HG02840 (cell line): ENCODE data around the gene ACTG2.
"Not testable (repeated sequence)": the region's sequence is repeated elsewhere in the genome, so short reads cannot be mapped to it uniquely, and the experiment has no call there.

ENCODE experiments used
- ATAC-seq: cut with Tn5 transposase; IDR thresholded peaks from one replicate; pipeline ENCODE4 v1.9.1; 2021; ENCODE audit warnings: mild to moderate bottlenecking, moderate library complexity, moderate number of reproducible peaks; ENCODE audit not compliant: unreplicated experiment, low FRiP score

Gene ACTG2

GRCh38 chr2:73931531-73932500 is 39.0 kb downstream of the ACTG2 start:
- no peak for ATAC-seq

GRCh38 chr2:73933194-73933593 is 40.4 kb downstream of the ACTG2 start:
- ATAC-seq: no peak

- no peak for ATAC-seq
Observed at GRCh38 chr2:73935641-73936040, 42.8 kb downstream of the ACTG2 start.

DNA sequence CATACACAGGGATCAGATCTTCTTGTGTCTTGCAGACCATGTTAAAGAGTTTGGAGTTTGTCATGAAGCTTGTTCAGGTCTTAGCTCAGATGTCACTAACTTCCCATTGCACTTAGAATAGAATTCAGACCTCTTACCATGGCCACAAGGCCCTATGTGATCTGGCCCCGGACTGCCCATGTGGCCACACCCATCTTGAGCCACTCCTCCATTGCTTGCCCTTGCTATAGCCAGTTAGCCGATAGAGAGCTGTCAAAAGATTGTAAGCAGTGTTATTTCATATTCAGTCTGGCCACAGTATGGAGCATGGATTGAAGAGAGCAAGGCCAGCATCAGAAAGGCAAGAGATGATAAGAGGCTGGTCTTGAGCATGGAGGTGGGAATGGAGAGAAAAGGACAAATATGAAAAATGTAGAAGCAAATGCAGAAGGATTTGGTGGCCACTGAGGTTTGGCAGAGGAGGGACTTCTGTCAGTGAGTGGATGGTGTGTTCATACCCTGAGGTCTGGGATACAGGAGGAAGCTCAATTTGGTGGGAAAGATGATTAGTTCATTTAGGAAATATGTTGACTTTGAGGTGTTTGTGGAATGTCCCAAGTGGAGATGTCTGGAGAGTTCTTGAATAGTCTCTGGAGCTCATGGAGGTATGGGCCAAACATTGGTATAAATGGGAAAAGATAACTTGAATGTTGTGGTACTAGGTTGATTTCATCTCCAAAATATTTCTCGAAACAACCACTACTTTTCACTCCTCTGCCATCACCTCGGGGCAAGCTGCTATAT is 44.5 kb downstream of the ACTG2 start:
- ATAC-seq: no peak

GRCh38 chr2:73937899-73938298 is 45.1 kb downstream of the ACTG2 start:
- no peak for ATAC-seq

- no peak for ATAC-seq
Observed at GRCh38 chr2:73938718-73939352, 46.0 kb downstream of the ACTG2 start.

- ATAC-seq: no peak
Observed at GRCh38 chr2:73939419-73939818, 46.6 kb downstream of the ACTG2 start.

GRCh38 chr2:73940066-73940465 is 47.3 kb downstream of the ACTG2 start:
- ATAC-seq: not testable (repeated sequence)

- no peak for ATAC-seq
Observed at GRCh38 chr2:73942664-73943063, 49.9 kb downstream of the ACTG2 start.

GRCh38 chr2:73944714-73945113 is 51.9 kb downstream of the ACTG2 start:
- ATAC-seq: no peak

DNA sequence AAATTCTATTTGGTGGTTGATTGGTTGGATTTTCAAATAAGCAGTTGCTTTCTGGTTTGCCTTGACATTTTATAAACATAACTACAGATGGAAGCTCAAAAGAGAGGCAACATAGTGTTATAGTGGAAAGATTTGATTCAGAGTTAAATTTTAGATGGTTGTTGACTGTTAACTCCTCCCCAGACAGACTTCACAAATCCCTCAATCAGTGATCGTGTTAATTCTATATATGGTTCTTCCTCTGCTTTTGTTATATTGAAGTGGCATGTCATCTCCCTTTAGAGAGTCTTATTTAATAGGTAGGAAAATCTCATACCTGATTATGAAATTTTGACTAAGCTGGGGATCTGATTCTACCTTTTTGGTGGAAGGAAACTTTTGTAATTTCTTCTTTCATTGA is 53.4 kb downstream of the ACTG2 start:
- no peak for ATAC-seq

GRCh38 chr2:73946666-73947065 is 53.9 kb downstream of the ACTG2 start:
- no peak for ATAC-seq

GRCh38 chr2:73947412-73948018 is 54.7 kb downstream of the ACTG2 start:
- no peak for ATAC-seq

DNA sequence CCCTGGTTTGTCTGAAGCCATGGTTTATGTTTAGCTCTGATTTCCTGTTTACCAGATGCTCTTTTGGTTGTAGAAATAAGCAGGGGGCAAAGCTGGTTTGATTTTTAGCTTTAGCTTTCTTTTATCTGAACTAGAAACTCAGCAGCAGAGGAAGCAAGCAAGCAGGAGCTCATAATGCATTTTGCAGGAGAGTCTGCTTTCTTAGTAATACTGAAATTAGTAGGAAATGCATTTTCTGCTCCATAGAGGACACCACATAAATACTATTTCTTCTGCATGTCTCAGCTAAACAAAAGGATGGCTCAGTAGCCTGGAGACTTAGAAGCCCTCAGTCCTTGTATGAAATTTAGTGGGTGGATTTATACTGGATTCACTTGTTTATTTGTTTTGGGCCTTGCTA is 57.0 kb downstream of the ACTG2 start:
- ATAC-seq: no peak

DNA sequence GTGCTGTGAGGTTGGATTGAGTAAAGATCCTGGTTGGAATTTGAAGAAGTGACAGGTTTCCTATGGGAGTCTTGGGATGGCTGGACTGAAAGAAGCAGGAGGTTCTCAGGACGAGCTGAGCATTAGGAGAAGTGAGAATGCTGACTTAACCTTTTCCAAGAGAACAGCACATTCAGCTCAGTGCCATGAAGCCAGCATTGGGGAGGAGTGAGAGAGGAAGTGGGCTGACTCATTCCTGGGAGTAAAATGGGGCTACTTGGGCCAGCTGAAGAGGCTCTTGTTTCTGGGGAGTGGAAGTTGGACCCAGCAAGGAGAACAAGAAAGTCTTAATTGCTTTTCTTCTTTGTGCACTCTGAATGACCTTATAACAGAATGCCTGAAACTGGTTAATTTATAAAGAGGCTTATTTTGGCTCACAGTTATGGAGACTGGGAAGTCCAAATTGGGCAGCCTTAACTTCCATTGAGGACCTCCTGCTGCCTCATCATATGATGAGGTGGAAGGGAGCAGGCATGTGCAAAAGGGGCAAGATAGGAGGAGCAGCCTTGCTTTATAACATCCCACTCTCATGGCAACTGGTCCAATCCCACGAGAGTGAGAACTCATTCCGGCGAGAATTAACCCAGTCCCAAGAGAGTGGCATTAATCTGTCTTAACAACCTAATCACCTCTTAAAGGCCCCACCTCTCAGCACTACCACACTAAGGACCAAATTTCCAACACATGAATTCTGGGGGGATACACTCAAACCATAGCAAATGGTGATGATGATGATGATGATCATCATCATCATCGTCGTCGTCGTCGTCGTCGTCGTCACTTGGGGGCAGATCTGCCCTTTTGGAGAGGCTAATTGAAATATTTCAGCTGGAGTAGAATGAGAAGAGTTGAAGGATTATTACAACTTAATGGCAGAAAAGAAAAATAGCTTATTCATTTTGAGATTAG is 60.0 kb downstream of the ACTG2 start:
- ATAC-seq: no peak

- no peak for ATAC-seq
Observed at GRCh38 chr2:73956218-73956865, 63.5 kb downstream of the ACTG2 start.

GRCh38 chr2:73961274-73961673 is 68.5 kb downstream of the ACTG2 start:
- no peak for ATAC-seq

DNA sequence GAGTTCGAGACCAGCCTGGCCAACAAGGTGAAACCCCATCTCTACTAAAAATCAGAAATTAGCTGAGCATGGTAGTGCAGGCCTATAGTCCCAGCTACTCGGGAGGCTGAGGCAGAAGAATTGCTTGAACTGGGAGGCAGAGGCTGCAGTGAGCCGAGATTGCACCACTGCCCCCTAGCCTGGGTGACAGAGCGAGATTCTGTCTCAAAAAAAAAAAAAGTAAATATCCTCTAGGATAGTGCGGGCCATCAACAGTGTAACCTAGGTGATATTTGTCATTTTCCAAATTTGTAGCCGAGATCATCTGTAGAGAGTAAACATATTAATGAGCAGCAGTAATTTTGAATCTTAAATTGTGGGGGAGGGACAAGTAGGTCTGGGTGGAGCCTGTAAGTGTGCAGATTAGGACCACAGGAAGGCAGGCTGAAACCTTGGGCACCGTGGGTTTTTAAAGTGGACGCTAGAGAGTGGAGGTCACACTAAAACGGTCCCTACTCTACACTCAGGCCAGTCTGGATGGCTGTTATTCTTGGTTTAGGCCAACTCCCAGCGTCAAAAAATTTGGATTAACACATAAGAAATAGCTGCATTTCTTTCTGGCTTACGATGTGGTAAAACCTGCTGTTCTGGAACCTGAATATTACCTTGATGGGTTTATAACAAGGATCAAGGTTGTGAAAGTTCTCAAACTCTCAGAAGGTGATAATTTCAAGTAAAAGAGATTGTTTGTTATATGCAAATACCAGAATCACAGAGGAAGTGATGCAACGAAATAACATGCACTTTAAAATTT is 69.2 kb downstream of the ACTG2 start:
- no peak for ATAC-seq
